Osteocyte (in vitro differentiated cells): Measurements from ENCODE around the gene MVK. TPM values are rescaled to one million over a fixed set of nuclear protein-coding genes. Genes with fewer than 3 reads are reported as not detected.

Experiments
- DNase-seq: peaks from one replicate; pipeline ENCODE4 v3.0.0; 2021; ENCODE audit warnings: mixed read lengths; ENCODE audit not compliant: unreplicated experiment; ENCODE audit errors: extremely low spot score
- H3K27ac Mint-ChIP-seq: one replicate; pipeline ENCODE4 v1.8.0; 2021; ENCODE audit warnings: mild to moderate bottlenecking, mixed read lengths; ENCODE audit not compliant: unreplicated experiment
- H3K27me3 Mint-ChIP-seq: one replicate; pipeline ENCODE4 v1.8.0; 2021; ENCODE audit warnings: mixed read lengths; ENCODE audit not compliant: unreplicated experiment
- H3K36me3 Mint-ChIP-seq: one replicate; pipeline ENCODE4 v1.8.0; 2021; ENCODE audit warnings: mixed read lengths; ENCODE audit not compliant: unreplicated experiment
- H3K4me1 Mint-ChIP-seq: one replicate; pipeline ENCODE4 v1.8.0; 2021; ENCODE audit warnings: mixed read lengths; ENCODE audit not compliant: unreplicated experiment
- H3K4me3 Mint-ChIP-seq: one replicate; pipeline ENCODE4 v1.8.0; 2021; ENCODE audit warnings: mild to moderate bottlenecking, moderate library complexity, mixed read lengths; ENCODE audit not compliant: unreplicated experiment
- H3K9me3 Mint-ChIP-seq: one replicate; pipeline ENCODE4 v1.8.0; 2021; ENCODE audit warnings: mixed read lengths; ENCODE audit not compliant: unreplicated experiment
- total RNA-seq: library from RNA; stranded (reverse); gene quantifications from 2 replicates; pipeline ENCODE4 v1.2.1, GENCODE V29; 2021
- TF ChIP-seq, protein P1 (sequence below): fragments of 200-600 bp; sonication (generic); IDR thresholded peaks from 2 replicates; pipeline ENCODE4 v1.5.0; 2021; ENCODE audit warnings: antibody characterized with exemption, mild to moderate bottlenecking, moderate library complexity

The MVK gene
- total RNA-seq, 1 donor from 2014 or later = 13.0 TPM

DNA sequence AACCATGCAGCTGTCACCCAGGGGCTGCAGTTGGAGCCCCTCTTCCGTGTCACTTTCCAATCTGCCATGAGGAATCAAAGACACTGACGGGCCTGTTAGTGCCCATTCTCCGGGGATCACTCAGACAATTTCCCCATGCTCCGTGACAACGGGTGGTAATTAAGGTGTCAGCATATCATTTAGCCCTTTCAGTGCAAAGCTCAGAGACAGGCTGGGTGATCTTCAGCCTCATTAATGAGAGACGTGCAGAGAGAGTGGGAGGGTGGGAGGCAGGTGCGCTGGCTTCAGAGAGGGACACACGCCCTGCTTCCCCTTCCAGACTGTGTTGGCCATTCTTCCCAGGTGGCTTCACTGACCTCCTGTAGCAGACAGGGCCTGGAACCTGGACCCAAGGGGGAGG, 58.7 kb downstream of the MVK start:
- TF ChIP-seq, protein P1, sequence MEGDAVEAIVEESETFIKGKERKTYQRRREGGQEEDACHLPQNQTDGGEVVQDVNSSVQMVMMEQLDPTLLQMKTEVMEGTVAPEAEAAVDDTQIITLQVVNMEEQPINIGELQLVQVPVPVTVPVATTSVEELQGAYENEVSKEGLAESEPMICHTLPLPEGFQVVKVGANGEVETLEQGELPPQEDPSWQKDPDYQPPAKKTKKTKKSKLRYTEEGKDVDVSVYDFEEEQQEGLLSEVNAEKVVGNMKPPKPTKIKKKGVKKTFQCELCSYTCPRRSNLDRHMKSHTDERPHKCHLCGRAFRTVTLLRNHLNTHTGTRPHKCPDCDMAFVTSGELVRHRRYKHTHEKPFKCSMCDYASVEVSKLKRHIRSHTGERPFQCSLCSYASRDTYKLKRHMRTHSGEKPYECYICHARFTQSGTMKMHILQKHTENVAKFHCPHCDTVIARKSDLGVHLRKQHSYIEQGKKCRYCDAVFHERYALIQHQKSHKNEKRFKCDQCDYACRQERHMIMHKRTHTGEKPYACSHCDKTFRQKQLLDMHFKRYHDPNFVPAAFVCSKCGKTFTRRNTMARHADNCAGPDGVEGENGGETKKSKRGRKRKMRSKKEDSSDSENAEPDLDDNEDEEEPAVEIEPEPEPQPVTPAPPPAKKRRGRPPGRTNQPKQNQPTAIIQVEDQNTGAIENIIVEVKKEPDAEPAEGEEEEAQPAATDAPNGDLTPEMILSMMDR = no peak
- no peak overlapping the region for H3K4me3 Mint-ChIP-seq
- DNase-seq = no peak
- peaks cover 18% of the 10 kb centered on the region for H3K27me3 Mint-ChIP-seq
- no peaks in the 10 kb centered on the region for H3K9me3 Mint-ChIP-seq
- no peaks in the 10 kb centered on the region for H3K36me3 Mint-ChIP-seq
- H3K27ac Mint-ChIP-seq = no peak overlapping the region
- H3K4me1 Mint-ChIP-seq = no peaks in the 10 kb centered on the region

DNA sequence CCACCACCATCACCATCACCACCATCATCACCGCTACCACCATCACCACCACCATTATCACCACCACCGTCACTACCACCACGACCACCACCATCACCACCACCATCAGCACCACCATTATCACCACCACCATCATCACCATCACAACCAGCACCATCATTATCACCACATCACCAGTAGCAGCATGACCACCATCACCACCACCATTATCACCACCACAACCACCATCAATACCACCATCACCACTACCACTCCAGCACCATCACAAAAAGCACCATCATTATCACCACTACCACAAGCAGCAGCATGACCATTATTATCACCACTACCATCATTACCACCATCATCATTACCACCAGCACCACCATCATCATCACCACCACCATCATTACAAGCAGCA, 62.1 kb downstream of the MVK start:
- peaks cover 11% of the 10 kb centered on the region for H3K27me3 Mint-ChIP-seq
- H3K27ac Mint-ChIP-seq = no peak overlapping the region
- TF ChIP-seq, protein P1 = no peak
- DNase-seq = no peak
- H3K4me3 Mint-ChIP-seq = no peak overlapping the region
- H3K36me3 Mint-ChIP-seq = no peaks in the 10 kb centered on the region
- H3K9me3 Mint-ChIP-seq = no peaks in the 10 kb centered on the region
- H3K4me1 Mint-ChIP-seq = no peaks in the 10 kb centered on the region

DNA sequence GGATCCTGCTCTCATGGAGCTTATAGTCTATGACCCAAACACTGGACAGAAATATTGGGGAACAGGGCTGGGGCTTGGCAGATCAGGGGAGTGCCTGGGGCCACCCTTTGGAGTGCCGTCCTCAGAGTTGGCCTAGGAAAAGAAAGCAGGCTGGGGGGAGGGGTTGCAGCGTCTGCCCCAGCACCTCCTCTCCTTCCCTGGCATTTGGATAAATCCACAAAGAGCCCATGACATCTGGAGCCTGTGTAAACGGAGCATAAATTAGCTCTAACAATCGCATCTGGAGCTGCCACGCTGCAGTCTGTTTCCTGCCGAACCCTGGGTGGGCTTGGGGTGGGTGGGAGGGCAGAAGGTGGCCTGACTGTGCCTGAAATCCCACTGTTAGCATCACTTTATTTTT, 63.8 kb downstream of the MVK start:
- TF ChIP-seq, protein P1 = no peak
- no peaks in the 10 kb centered on the region for H3K9me3 Mint-ChIP-seq
- no peaks in the 10 kb centered on the region for H3K36me3 Mint-ChIP-seq
- peaks cover 9% of the 10 kb centered on the region for H3K27me3 Mint-ChIP-seq
- no peak overlapping the region for H3K27ac Mint-ChIP-seq
- H3K4me3 Mint-ChIP-seq = no peak overlapping the region
- no peaks in the 10 kb centered on the region for H3K4me1 Mint-ChIP-seq
- DNase-seq = no peak

DNA sequence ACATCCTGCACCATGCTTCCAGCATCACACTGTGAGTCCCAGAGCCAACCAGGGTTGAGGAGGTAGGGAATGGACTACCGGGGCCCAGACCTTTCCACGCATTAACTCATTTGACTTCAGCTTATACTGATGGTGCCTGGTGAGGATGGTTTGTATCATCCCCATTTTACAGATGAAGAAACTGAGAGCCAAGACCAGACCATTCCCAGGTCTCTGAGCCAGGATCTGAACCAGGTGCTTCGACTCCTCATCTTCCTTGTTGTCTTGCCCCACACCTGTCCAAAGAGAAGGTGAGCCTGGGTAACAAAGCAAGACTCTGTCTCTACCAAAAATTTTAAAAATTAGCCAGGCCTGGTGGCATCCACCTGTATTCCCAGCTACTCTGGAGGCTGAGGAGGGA, 64.4 kb downstream of the MVK start:
- H3K4me3 Mint-ChIP-seq = no peak overlapping the region
- no peaks in the 10 kb centered on the region for H3K36me3 Mint-ChIP-seq
- H3K27ac Mint-ChIP-seq = no peak overlapping the region
- H3K4me1 Mint-ChIP-seq = no peaks in the 10 kb centered on the region
- H3K9me3 Mint-ChIP-seq = no peaks in the 10 kb centered on the region
- peaks cover 9% of the 10 kb centered on the region for H3K27me3 Mint-ChIP-seq
- TF ChIP-seq, protein P1 = no peak
- no peak for DNase-seq

DNA sequence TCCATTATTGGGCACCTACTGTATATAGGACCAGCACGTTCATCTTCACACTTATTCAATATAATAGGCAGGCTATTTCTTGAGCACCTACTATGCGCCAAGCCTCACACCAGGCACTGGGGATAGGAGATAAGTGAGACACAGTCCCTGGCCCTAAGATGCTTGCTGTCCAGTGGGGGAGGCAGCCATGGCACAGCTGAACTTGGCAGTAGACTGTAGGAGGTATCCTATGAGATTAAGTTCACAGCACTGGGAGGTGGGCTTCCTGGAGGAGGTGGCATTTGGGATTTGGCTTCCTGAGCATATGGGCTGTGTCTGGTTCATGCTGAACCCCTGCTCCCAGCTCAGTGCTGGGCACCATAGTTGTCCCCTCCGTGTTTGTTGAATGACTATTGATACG, 65.1 kb downstream of the MVK start:
- Mint-ChIP-seq H3K4me1 (no peaks in the 10 kb centered on the region), H3K9me3 (no peaks in the 10 kb centered on the region), H3K4me3 (no peak overlapping the region), H3K27ac (no peak overlapping the region), H3K36me3 (no peaks in the 10 kb centered on the region), H3K27me3 (peaks cover 9% of the 10 kb centered on the region)
- TF ChIP-seq, protein P1 = no peak
- no peak for DNase-seq
